B cell (primary cell): Measurements from ENCODE around the gene OR51B2. TPM values are rescaled to one million over a fixed set of nuclear protein-coding genes. Genes with fewer than 3 reads are reported as not detected.

Experiments
- ATAC-seq: fragments of 200-7000 bp; cut with Tn5 transposase; one replicate; pipeline ENCODE4 v1.10.0; 2021; ENCODE audit warnings: low read depth, mild to moderate bottlenecking, moderate number of reproducible peaks, moderate library complexity
- CTCF ChIA-PET: fragments of 350-600 bp; sonication (Branson Sonifier 250); formaldehyde crosslinking; loops from one replicate; lab custom pipeline; 2021; ENCODE audit warnings: antibody characterized with exemption, inconsistent platforms; lab: Charles Lee
- POLR2A ChIA-PET: fragments of 350-600 bp; sonication (Branson Sonifier 250); formaldehyde crosslinking; loops from one replicate; lab custom pipeline; 2021; ENCODE audit warnings: antibody characterized with exemption; lab: Charles Lee
- DNase-seq: peaks from one replicate; pipeline ENCODE4 v3.0.0; 2013
- H2AFZ ChIP-seq: 2 replicates; pipeline ENCODE4 v1.6.1; 2012; ENCODE audit warnings: mild to moderate bottlenecking, low read depth, low read length; ENCODE audit not compliant: insufficient read depth, poor library complexity, severe bottlenecking
- H3K27ac ChIP-seq, 2 donors: 1 replicate in 1 of 2; 2 replicates in 1 of 2; pipeline ENCODE4 v1.5.1; 2012 to 2013; ENCODE audit warnings: low read length in 2 of 2, mild to moderate bottlenecking in 2 of 2, moderate library complexity in 1 of 2
- H3K27me3 ChIP-seq, 4 experiments: fragments of 200-600 bp in 1 of 4; sonication (generic) in 1 of 4; replicated peaks in 1 of 4; 1 replicate in 2 of 4; 2 replicates in 2 of 4; pipeline versions ENCODE4 v1.6.1 to v1.7.0; 2013 to 2016; ENCODE audit warnings: low read length in 3 of 4, mild to moderate bottlenecking in 2 of 4, mixed read lengths in 1 of 4, moderate library complexity in 1 of 4; ENCODE audit not compliant: insufficient read depth in 4 of 4, control insufficient read depth in 3 of 4; ENCODE audit errors: control extremely low read depth in 1 of 4
- H3K36me3 ChIP-seq, 2 experiments: replicated peaks in 1 of 2; 1 replicate in 1 of 2; 2 replicates in 1 of 2; pipeline versions ENCODE4 v1.6.1 to v1.7.1; 2013; ENCODE audit warnings: low read length in 1 of 2; ENCODE audit not compliant: insufficient read depth in 2 of 2, control insufficient read depth in 1 of 2; ENCODE audit errors: control extremely low read depth in 1 of 2, extremely low read depth in 1 of 2
- H3K4me1 ChIP-seq, 2 donors: fragments of 200-600 bp in 1 of 2; sonication (generic) in 1 of 2; 1 replicate in 1 of 2; 2 replicates in 1 of 2; pipeline versions ENCODE4 v1.5.1 to v1.6.1; 2013 to 2017; ENCODE audit warnings: low read length in 2 of 2; ENCODE audit not compliant: control insufficient read depth in 2 of 2, insufficient read depth in 2 of 2
- H3K4me2 ChIP-seq: replicated peaks from 2 replicates; pipeline ENCODE3; 2012; ENCODE audit warnings: mild to moderate bottlenecking, low read depth, low read length; ENCODE audit not compliant: poor library complexity, severe bottlenecking
- H3K4me3 ChIP-seq, 5 experiments: fragments of 200-600 bp in 1 of 5; sonication (generic) in 1 of 5; 1 replicate in 3 of 5; 2 replicates in 2 of 5; pipeline versions ENCODE4 v1.5.1 to v1.7.0; 2011 to 2016; ENCODE audit warnings: low read length in 4 of 5, mild to moderate bottlenecking in 4 of 5, low read depth in 2 of 5, control low read depth in 1 of 5, moderate library complexity in 1 of 5; ENCODE audit not compliant: insufficient read depth in 1 of 5; ENCODE audit errors: control extremely low read depth in 1 of 5, extremely low read depth in 1 of 5
- H3K79me2 ChIP-seq: fragments of 200-600 bp; sonication (generic); one replicate; pipeline ENCODE4 v1.6.0; 2016; ENCODE audit warnings: low read length; ENCODE audit not compliant: control insufficient read depth, insufficient read depth
- H3K9ac ChIP-seq: fragments of 200-600 bp; sonication (generic); 2 replicates; pipeline ENCODE4 v1.6.1; 2017; ENCODE audit warnings: mild to moderate bottlenecking, low read length, moderate library complexity
- H3K9me3 ChIP-seq, 3 donors: one replicate each; pipeline versions ENCODE4 v1.6.1 to v1.7.1; 2013; ENCODE audit warnings: low read length in 2 of 3; ENCODE audit not compliant: control insufficient read depth in 2 of 3, insufficient read depth in 1 of 3; ENCODE audit errors: control extremely low read depth in 1 of 3
- H4K20me1 ChIP-seq: 2 replicates; pipeline ENCODE4 v1.6.0; 2012; ENCODE audit warnings: mild to moderate bottlenecking, low read length; ENCODE audit not compliant: insufficient read depth, control insufficient read depth, poor library complexity, severe bottlenecking
- H3K27ac Mint-ChIP-seq: one replicate; pipeline ENCODE4 v1.8.0; 2021; ENCODE audit warnings: mixed read lengths
- H3K27me3 Mint-ChIP-seq: one replicate; pipeline ENCODE4 v1.8.0; 2021; ENCODE audit warnings: mixed read lengths
- H3K4me1 Mint-ChIP-seq: one replicate; pipeline ENCODE4 v1.8.0; 2021; ENCODE audit warnings: mixed read lengths
- H3K4me3 Mint-ChIP-seq: one replicate; pipeline ENCODE4 v1.8.0; 2021; ENCODE audit warnings: mixed read lengths
- H3K9me3 Mint-ChIP-seq: one replicate; pipeline ENCODE4 v1.8.0; 2022; ENCODE audit warnings: mixed read lengths; ENCODE audit not compliant: insufficient read depth
- CTCF ChIP-seq: fragments of 200-600 bp; IDR thresholded peaks from one replicate; pipeline ENCODE4 v1.8.0; 2022; ENCODE audit warnings: antibody characterized with exemption, mild to moderate bottlenecking
- EZH2 ChIP-seq: IDR thresholded peaks from 2 replicates; pipeline ENCODE4 v1.6.1; 2012; ENCODE audit warnings: borderline replicate concordance, low read depth, mild to moderate bottlenecking, moderate library complexity, low read length; ENCODE audit not compliant: insufficient read depth, poor library complexity, severe bottlenecking
- whole genome bisulfite sequencing: methylation state at CpG from one replicate; pipeline ENCODE4 v1.1.5; 2013; ENCODE audit warnings: missing lambda C conversion rate; ENCODE audit not compliant: insufficient coverage; 5-methylcytosine and 5-hydroxymethylcytosine counted together
- intact Hi-C: fragments of 100-400 bp; cut with micrococcal nuclease; formaldehyde crosslinking; loops from one replicate; pipeline ENCODE4 v1.10.0; 2022
- polyA plus RNA-seq: library from polyadenylated mRNA; depleted of rRNA; stranded (reverse); fragments of >200 nt; gene quantifications from 2 replicates; pipeline ENCODE4 v1.2.3, GENCODE V29; 2012
- total RNA-seq, 2 donors: library from RNA; stranded (reverse); fragments of 120-200 nt in 1 of 2; gene quantifications; 1 replicate in 1 of 2; 2 replicates in 1 of 2; pipeline versions ENCODE4 v1.2.3 to v1.2.4, GENCODE V29; 2013 to 2022

OR51B2 gene
- total and polyA plus RNA-seq, 2 donors (not counting 1 experiment from before 2014, with no cell fraction given), result not detected

GRCh38 chr11:5304046-5304445 is 20.1 kb downstream of the OR51B2 start:
- ChIA-PET CTCF (no interaction called here), POLR2A (no interaction called here)
- intact Hi-C loops, result no loop called here
- Mint-ChIP-seq H3K9me3 (no peaks in the 10 kb centered on the region), H3K27me3 (peaks cover 15% of the 10 kb centered on the region), H3K4me1 (no peaks in the 10 kb centered on the region), H3K4me3 (no peak overlapping the region), H3K27ac (no peak overlapping the region)
- no peak overlapping the region for H3K27ac ChIP-seq
- no peaks in the 10 kb centered on the region for H4K20me1 ChIP-seq
- H3K79me2 ChIP-seq, result no peaks in the 10 kb centered on the region
- H3K27me3 ChIP-seq, result no peaks in the 10 kb centered on the region
- H3K4me2 ChIP-seq, result no peak overlapping the region
- H2AFZ ChIP-seq, result no peak overlapping the region
- H3K4me3 ChIP-seq, result no peak overlapping the region
- H3K36me3 ChIP-seq, result no peaks in the 10 kb centered on the region
- DNase-seq, result no peak
- TF ChIP-seq CTCF, result no peak
- no peak for TF ChIP-seq EZH2
- no peaks in the 10 kb centered on the region for H3K9me3 ChIP-seq
- no peak for ATAC-seq
- H3K9ac ChIP-seq, result no peak overlapping the region
- H3K4me1 ChIP-seq, result no peaks in the 10 kb centered on the region
- WGBS, result no CpG with 5 or more reads among the region's 1 CpG

GRCh38 chr11:5303626-5304025 is 20.5 kb downstream of the OR51B2 start:
- Mint-ChIP-seq H3K9me3 (no peaks in the 10 kb centered on the region), H3K4me1 (no peaks in the 10 kb centered on the region), H3K27ac (no peak overlapping the region), H3K4me3 (no peak overlapping the region), H3K27me3 (peaks cover 17% of the 10 kb centered on the region)
- DNase-seq (no peak), ATAC-seq (no peak)
- TF ChIP-seq CTCF (no peak), EZH2 (no peak)
- no CpG with 5 or more reads among the region's 5 CpGs for WGBS
- ChIA-PET CTCF (no interaction called here), POLR2A (no interaction called here)
- Histone ChIP-seq H3K4me3 (no peak overlapping the region), H3K27ac (no peak overlapping the region), H3K9me3 (no peaks in the 10 kb centered on the region), H3K9ac (no peak overlapping the region), H4K20me1 (no peaks in the 10 kb centered on the region), H3K36me3 (no peaks in the 10 kb centered on the region), H3K4me2 (no peak overlapping the region), H3K27me3 (no peaks in the 10 kb centered on the region), H3K79me2 (no peaks in the 10 kb centered on the region), H2AFZ (no peak overlapping the region), H3K4me1 (no peaks in the 10 kb centered on the region)
- intact Hi-C loops, result no loop called here
